HCT116 (cell line): ENCODE measurements around the gene LGR6. TPM values are rescaled to one million over a fixed set of nuclear protein-coding genes. Genes with fewer than 3 reads are reported as not detected.

Experiments used
- ATAC-seq: fragments of 200-7000 bp; cut with Tn5 transposase; 2 replicates; pipeline ENCODE4 v1.9.1; 2020; ENCODE audit warnings: mild to moderate bottlenecking, moderate library complexity
- BruUV-seq: library from RNA; stranded (reverse); fragments of 400-500 nt; replicated peaks from 2 replicates; lab custom pipeline; 2021; lab: Mats Ljungman, UMichigan
- CTCF ChIA-PET: fragments of 300-600 bp; sonication (Branson Sonifier 250); formaldehyde crosslinking; loops from one replicate; lab custom pipeline; 2021; ENCODE audit warnings: antibody characterized with exemption; lab: Charles Lee
- POLR2A ChIA-PET: fragments of 300-600, 350-600 bp; sonication (Branson Sonifier 250); formaldehyde crosslinking; loops from one replicate; lab custom pipeline; 2021; ENCODE audit warnings: antibody characterized with exemption; lab: Charles Lee
- RAD21 ChIA-PET, 2 experiments: fragments of 300-600 bp; sonication (Branson Sonifier 250); formaldehyde crosslinking; loops; one replicate each; lab custom pipeline; 2023; ENCODE audit warnings: low total read pairs in 2 of 2; ENCODE audit not compliant: uncharacterized antibody in 2 of 2, unreplicated experiment in 2 of 2, low non-redundant PET in 1 of 2; lab: Charles Lee
- DNase-seq: peaks from one replicate; pipeline ENCODE4 v3.0.0-alpha.2; 2010; ENCODE audit warnings: low read depth, low spot score
- H2AFZ ChIP-seq: fragments of 200-600 bp; shearing (Covaris generic), sonication (generic); 2 replicates; pipeline ENCODE4 v1.6.1; 2017; ENCODE audit warnings: low read depth, mixed run types, mixed read lengths, antibody characterized with exemption, low read length; ENCODE audit not compliant: poor library complexity, severe bottlenecking
- H3K27ac ChIP-seq: 2 replicates; pipeline ENCODE4 v1.5.1; 2012; ENCODE audit warnings: low read depth, low read length
- H3K27me3 ChIP-seq: fragments of 200-600 bp; sonication (generic); 2 replicates; pipeline ENCODE4 v1.6.1; 2016; ENCODE audit warnings: mixed run types, low read length, mixed read lengths; ENCODE audit not compliant: insufficient read depth
- H3K36me3 ChIP-seq, 2 experiments: fragments of 200-500 bp in 1 of 2; fragments of 200-600 bp in 1 of 2; sonication (Bioruptor generic) in 1 of 2; sonication (generic) in 1 of 2; 2 replicates each; pipeline versions ENCODE4 v1.5.1 to v1.6.1; 2014 to 2016; ENCODE audit warnings: low read length in 2 of 2, inconsistent platforms in 1 of 2, mixed read lengths in 1 of 2, mixed run types in 1 of 2; ENCODE audit not compliant: insufficient read depth in 2 of 2, control insufficient read depth in 1 of 2
- H3K4me1 ChIP-seq, 2 experiments: fragments of 200-600 bp in 1 of 2; sonication (generic) in 1 of 2; 2 replicates each; pipeline versions ENCODE4 v1.5.1 to v1.6.1; 2012 to 2017; ENCODE audit warnings: low read length in 2 of 2, inconsistent platforms in 1 of 2, mild to moderate bottlenecking in 1 of 2, mixed read lengths in 1 of 2, mixed run types in 1 of 2, moderate library complexity in 1 of 2; ENCODE audit not compliant: insufficient read depth in 2 of 2, control insufficient read depth in 1 of 2
- H3K4me2 ChIP-seq: fragments of 200-600 bp; sonication (generic); 2 replicates; pipeline ENCODE4 v1.6.1; 2017; ENCODE audit warnings: mixed run types, low read length, mixed read lengths
- H3K4me3 ChIP-seq, 2 experiments: fragments of 200-600 bp in 1 of 2; sonication (generic) in 1 of 2; replicated peaks in 1 of 2; 2 replicates each; pipeline ENCODE4 v1.5.1; 2011 to 2016; ENCODE audit warnings: low read length in 2 of 2, control low read depth in 1 of 2, low read depth in 1 of 2, mild to moderate bottlenecking in 1 of 2, mixed read lengths in 1 of 2, mixed run types in 1 of 2
- H3K79me2 ChIP-seq: fragments of 200-600 bp; sonication (generic); 2 replicates; pipeline ENCODE4 v1.6.1; 2017; ENCODE audit warnings: mild to moderate bottlenecking, mixed run types, low read length, moderate library complexity, mixed read lengths; ENCODE audit not compliant: insufficient read depth
- H3K9ac ChIP-seq: fragments of 200-600 bp; sonication (generic); 2 replicates; pipeline ENCODE4 v1.6.1; 2016; ENCODE audit warnings: low read length, mixed read lengths
- H3K9me2 ChIP-seq: fragments of 200-600 bp; sonication (generic), shearing (Covaris generic); 2 replicates; pipeline ENCODE4 v1.6.1; 2017; ENCODE audit warnings: mixed run types, mild to moderate bottlenecking, moderate library complexity; ENCODE audit not compliant: insufficient read depth
- H3K9me3 ChIP-seq, 2 experiments: fragments of 200-500 bp in 1 of 2; fragments of 200-600 bp in 1 of 2; sonication (Bioruptor generic) in 1 of 2; sonication (generic) in 1 of 2; 2 replicates each; pipeline ENCODE4 v1.6.1; 2014 to 2017; ENCODE audit warnings: low read length in 2 of 2, mixed read lengths in 2 of 2, inconsistent platforms in 1 of 2, low read depth in 1 of 2, mild to moderate bottlenecking in 1 of 2, mixed run types in 1 of 2, moderate library complexity in 1 of 2; ENCODE audit not compliant: control insufficient read depth in 1 of 2, insufficient read depth in 1 of 2
- H4K20me1 ChIP-seq: fragments of 200-600 bp; sonication (generic), shearing (Covaris generic); 2 replicates; pipeline ENCODE4 v1.6.1; 2017; ENCODE audit warnings: mixed run types, mild to moderate bottlenecking, moderate library complexity; ENCODE audit not compliant: insufficient read depth
- CBX3 ChIP-seq: IDR thresholded peaks from 2 replicates; pipeline ENCODE4 v1.6.1; 2012; ENCODE audit warnings: low read depth
- CEBPB ChIP-seq: IDR thresholded peaks from 2 replicates; pipeline ENCODE4 v1.6.1; 2012; ENCODE audit warnings: low read depth
- ELF1 ChIP-seq: IDR thresholded peaks from 2 replicates; pipeline ENCODE4 v1.6.1; 2012; ENCODE audit warnings: low read depth, borderline replicate concordance
- EZH2phosphoT487 ChIP-seq: fragments of 200-600 bp; IDR thresholded peaks from 2 replicates; pipeline ENCODE4 v1.6.1; 2018; ENCODE audit warnings: antibody characterized with exemption, borderline replicate concordance
- FOSL1 ChIP-seq: IDR thresholded peaks from 2 replicates; pipeline ENCODE4 v1.6.1; 2012; ENCODE audit warnings: low read depth
- JUND ChIP-seq: IDR thresholded peaks from 2 replicates; pipeline ENCODE4 v1.6.1; 2012
- POLR2A ChIP-seq: IDR thresholded peaks from 2 replicates; pipeline ENCODE4 v1.7.0; 2011; ENCODE audit warnings: borderline replicate concordance; ENCODE audit not compliant: insufficient read depth, insufficient read length; ENCODE audit errors: extremely low read depth
- POLR2AphosphoS5 ChIP-seq: IDR thresholded peaks from 2 replicates; pipeline ENCODE4 v1.6.1; 2011; ENCODE audit warnings: mild to moderate bottlenecking, low read depth, low read length, moderate library complexity
- RAD21 ChIP-seq: IDR thresholded peaks from 2 replicates; pipeline ENCODE4 v1.6.1; 2012; ENCODE audit warnings: low read depth, mild to moderate bottlenecking
- SIN3A ChIP-seq: IDR thresholded peaks from 2 replicates; pipeline ENCODE4 v1.6.1; 2012; ENCODE audit warnings: low read depth
- SP1 ChIP-seq: IDR thresholded peaks from 2 replicates; pipeline ENCODE4 v1.6.1; 2012; ENCODE audit warnings: low read depth
- SRF ChIP-seq: IDR thresholded peaks from 2 replicates; pipeline ENCODE4 v1.6.1; 2012; ENCODE audit warnings: low read depth
- TCF7L2 ChIP-seq: IDR thresholded peaks from 2 replicates; pipeline ENCODE4 v1.7.0; 2011; ENCODE audit warnings: borderline replicate concordance, inconsistent platforms; ENCODE audit not compliant: insufficient read depth, insufficient read length; ENCODE audit errors: extremely low read depth
- ZFX ChIP-seq: fragments of 450-650 bp; IDR thresholded peaks from 2 replicates; pipeline ENCODE4 v1.6.1; 2017
- ZNF274 ChIP-seq: fragments of 200-500 bp; sonication (Bioruptor generic); IDR thresholded peaks from 2 replicates; pipeline ENCODE4 v1.6.1; 2014; ENCODE audit warnings: mild to moderate bottlenecking, low read depth, low read length, inconsistent platforms
- intact Hi-C: fragments of 100-400 bp; cut with micrococcal nuclease; formaldehyde crosslinking; loops from 2 replicates; pipeline ENCODE4 v1.10.0; 2022
- total RNA-seq: library from RNA; stranded (reverse); gene quantifications from one replicate; pipeline ENCODE4 v1.2.1, GENCODE V29; 2021; ENCODE audit not compliant: unreplicated experiment
- TF ChIP-seq, protein P1 (sequence below), 3 experiments: fragments of 200-600 bp in 1 of 3; sonication (generic) in 1 of 3; IDR thresholded peaks in 2 of 3; conservative IDR thresholded peaks in 1 of 3; 2 replicates each; pipeline ENCODE4 v1.5.1; 2012 to 2017; ENCODE audit warnings: low read depth in 2 of 3, low read length in 2 of 3, antibody characterized with exemption in 1 of 3, borderline replicate concordance in 1 of 3, control low read depth in 1 of 3, mild to moderate bottlenecking in 1 of 3, mixed read lengths in 1 of 3, mixed run types in 1 of 3, moderate library complexity in 1 of 3; ENCODE audit not compliant: insufficient read depth in 1 of 3
- TF ChIP-seq, protein P2 (sequence below): IDR thresholded peaks from 2 replicates; pipeline ENCODE4 v1.6.1; 2012

Gene LGR6
- total RNA-seq, 1 experiment from 2014 or later: 0.20 TPM

DNA sequence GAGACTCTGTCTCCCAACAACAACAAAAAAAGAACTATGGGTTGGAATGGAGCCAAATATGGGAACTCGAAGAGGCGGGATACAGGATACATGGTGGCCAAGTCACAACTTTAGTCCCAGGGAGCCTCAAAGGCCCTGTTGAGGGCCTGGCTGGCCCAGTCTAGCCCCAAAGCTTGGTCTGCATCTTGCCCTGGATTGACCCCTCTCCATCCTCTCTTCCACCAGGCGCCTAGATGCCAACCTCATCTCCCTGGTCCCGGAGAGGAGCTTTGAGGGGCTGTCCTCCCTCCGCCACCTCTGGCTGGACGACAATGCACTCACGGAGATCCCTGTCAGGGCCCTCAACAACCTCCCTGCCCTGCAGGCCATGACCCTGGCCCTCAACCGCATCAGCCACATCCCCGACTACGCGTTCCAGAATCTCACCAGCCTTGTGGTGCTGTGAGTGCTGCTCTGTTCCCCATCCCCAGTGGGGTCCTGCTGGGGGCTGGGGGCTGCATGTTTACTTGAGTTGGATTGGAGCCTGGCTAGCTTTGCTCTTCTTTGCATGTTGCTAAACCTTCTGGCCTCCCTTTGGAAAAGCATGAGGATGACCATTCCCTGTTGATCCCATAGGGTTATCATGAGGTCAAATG, 82.6 kb downstream of the LGR6 start (continued):
- TF ChIP-seq ELF1: no peak
- TF ChIP-seq FOSL1: no peak
- no peak for TF ChIP-seq POLR2A
- TF ChIP-seq CBX3: no peak
- TF ChIP-seq, protein P1, sequence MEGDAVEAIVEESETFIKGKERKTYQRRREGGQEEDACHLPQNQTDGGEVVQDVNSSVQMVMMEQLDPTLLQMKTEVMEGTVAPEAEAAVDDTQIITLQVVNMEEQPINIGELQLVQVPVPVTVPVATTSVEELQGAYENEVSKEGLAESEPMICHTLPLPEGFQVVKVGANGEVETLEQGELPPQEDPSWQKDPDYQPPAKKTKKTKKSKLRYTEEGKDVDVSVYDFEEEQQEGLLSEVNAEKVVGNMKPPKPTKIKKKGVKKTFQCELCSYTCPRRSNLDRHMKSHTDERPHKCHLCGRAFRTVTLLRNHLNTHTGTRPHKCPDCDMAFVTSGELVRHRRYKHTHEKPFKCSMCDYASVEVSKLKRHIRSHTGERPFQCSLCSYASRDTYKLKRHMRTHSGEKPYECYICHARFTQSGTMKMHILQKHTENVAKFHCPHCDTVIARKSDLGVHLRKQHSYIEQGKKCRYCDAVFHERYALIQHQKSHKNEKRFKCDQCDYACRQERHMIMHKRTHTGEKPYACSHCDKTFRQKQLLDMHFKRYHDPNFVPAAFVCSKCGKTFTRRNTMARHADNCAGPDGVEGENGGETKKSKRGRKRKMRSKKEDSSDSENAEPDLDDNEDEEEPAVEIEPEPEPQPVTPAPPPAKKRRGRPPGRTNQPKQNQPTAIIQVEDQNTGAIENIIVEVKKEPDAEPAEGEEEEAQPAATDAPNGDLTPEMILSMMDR (IDR thresholded peaks at IDR 0.05 in 2 of 3, conservative IDR thresholded peaks at IDR 0.05 in 1 of 3; ENCODE audit: borderline replicate concordance in 1 of 3, insufficient read depth in 1 of 3, low read depth in 2 of 3, low read length in 2 of 3): no peak
- TF ChIP-seq ZFX: no peak
- no peak for TF ChIP-seq SIN3A
- no peak for TF ChIP-seq TCF7L2
- TF ChIP-seq ZNF274: no peak
- TF ChIP-seq EZH2phosphoT487: no peak
- TF ChIP-seq POLR2AphosphoS5: no peak
- no peak for TF ChIP-seq CEBPB
- no peak for TF ChIP-seq SP1
- TF ChIP-seq SRF: no peak

DNA sequence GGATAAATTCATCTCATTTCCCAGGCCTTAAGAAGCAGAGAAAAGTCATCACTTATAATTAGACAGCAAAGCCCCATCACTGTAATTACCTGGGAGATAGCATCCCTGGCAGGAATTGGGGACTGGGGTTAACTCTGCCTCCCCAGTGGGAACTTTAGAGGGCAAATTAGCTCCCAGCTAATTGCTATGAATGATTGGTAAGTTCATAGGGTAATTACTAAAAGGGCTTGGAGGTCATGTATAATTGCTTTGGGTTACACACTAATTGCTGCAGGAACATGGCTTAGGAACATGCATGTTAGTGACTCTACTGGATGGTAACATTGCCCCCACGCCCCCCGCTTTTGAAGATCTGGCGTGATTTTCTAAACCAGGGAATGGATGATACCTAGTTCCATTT, 83.3 kb downstream of the LGR6 start:
- no peak overlapping the region for H2AFZ ChIP-seq
- no peaks in the 10 kb centered on the region for H3K9me2 ChIP-seq
- no peaks in the 10 kb centered on the region for H4K20me1 ChIP-seq
- no peaks in the 10 kb centered on the region for H3K4me1 ChIP-seq
- DNase-seq: no peak
- no peaks in the 10 kb centered on the region for H3K36me3 ChIP-seq
- BruUV-seq: no TSS peak
- no peak overlapping the region for H3K4me2 ChIP-seq
- POLR2A ChIA-PET: no interaction called here
- no peak overlapping the region for H3K4me3 ChIP-seq
- no peak overlapping the region for H3K27ac ChIP-seq
- H3K9me3 ChIP-seq: no peaks in the 10 kb centered on the region
- intact Hi-C loops: loop anchor here (5.0 kb wide), 1 partner anchor 40 kb away; no protein-coding TSS in a partner anchor
- peaks cover 36% of the 10 kb centered on the region for H3K27me3 ChIP-seq
- no peak for ATAC-seq
- CTCF ChIA-PET: no interaction called here
- TF ChIP-seq, protein P2, sequence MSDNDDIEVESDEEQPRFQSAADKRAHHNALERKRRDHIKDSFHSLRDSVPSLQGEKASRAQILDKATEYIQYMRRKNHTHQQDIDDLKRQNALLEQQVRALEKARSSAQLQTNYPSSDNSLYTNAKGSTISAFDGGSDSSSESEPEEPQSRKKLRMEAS: no peak
- TF ChIP-seq RAD21 (no peak), JUND (no peak)
- TF ChIP-seq, all 23 proteins: peak for 0
- Histone ChIP-seq H3K79me2 (no peaks in the 10 kb centered on the region), H3K9ac (no peak overlapping the region)
- RAD21 ChIA-PET: no interaction called here
